ENCODE data around the gene ITPR2.

- TF ChIP-seq, protein P1, sequence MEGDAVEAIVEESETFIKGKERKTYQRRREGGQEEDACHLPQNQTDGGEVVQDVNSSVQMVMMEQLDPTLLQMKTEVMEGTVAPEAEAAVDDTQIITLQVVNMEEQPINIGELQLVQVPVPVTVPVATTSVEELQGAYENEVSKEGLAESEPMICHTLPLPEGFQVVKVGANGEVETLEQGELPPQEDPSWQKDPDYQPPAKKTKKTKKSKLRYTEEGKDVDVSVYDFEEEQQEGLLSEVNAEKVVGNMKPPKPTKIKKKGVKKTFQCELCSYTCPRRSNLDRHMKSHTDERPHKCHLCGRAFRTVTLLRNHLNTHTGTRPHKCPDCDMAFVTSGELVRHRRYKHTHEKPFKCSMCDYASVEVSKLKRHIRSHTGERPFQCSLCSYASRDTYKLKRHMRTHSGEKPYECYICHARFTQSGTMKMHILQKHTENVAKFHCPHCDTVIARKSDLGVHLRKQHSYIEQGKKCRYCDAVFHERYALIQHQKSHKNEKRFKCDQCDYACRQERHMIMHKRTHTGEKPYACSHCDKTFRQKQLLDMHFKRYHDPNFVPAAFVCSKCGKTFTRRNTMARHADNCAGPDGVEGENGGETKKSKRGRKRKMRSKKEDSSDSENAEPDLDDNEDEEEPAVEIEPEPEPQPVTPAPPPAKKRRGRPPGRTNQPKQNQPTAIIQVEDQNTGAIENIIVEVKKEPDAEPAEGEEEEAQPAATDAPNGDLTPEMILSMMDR (IDR thresholded peaks at IDR 0.05) = no peak
- TF ChIP-seq EP300 (IDR thresholded peaks at IDR 0.05) = no peak
Measured at GRCh38 chr12:26740348-26740747, 92.6 kb downstream of the ITPR2 start.

Measured in tibial nerve (tissue), 4 donors.